Nephron progenitor cell (in vitro differentiated cells): ENCODE measurements around the gene VTA1.

Experiments
- DNase-seq: peaks from one replicate; pipeline ENCODE4 v3.0.0; 2021
- H3K27ac Mint-ChIP-seq: 2 replicates; pipeline ENCODE4 v1.8.0; 2021; ENCODE audit warnings: mild to moderate bottlenecking, moderate library complexity, mixed read lengths
- H3K27me3 Mint-ChIP-seq: 2 replicates; pipeline ENCODE4 v1.8.0; 2021; ENCODE audit warnings: mild to moderate bottlenecking, low read depth, mixed read lengths; ENCODE audit not compliant: poor library complexity
- H3K36me3 Mint-ChIP-seq: 2 replicates; pipeline ENCODE4 v1.8.0; 2021; ENCODE audit warnings: low read depth, mixed read lengths
- H3K4me1 Mint-ChIP-seq: 2 replicates; pipeline ENCODE4 v1.8.0; 2021; ENCODE audit warnings: mixed read lengths
- H3K4me3 Mint-ChIP-seq: 2 replicates; pipeline ENCODE4 v1.8.0; 2021; ENCODE audit warnings: mild to moderate bottlenecking, moderate library complexity, mixed read lengths
- H3K9me3 Mint-ChIP-seq: 2 replicates; pipeline ENCODE4 v1.8.0; 2021; ENCODE audit warnings: mild to moderate bottlenecking, moderate library complexity, mixed read lengths
- TF ChIP-seq, protein P1 (sequence below): fragments of 200-600 bp; sonication (generic); IDR thresholded peaks from 2 replicates; pipeline ENCODE4 v1.5.0; 2021; ENCODE audit warnings: antibody characterized with exemption

VTA1 gene

DNA sequence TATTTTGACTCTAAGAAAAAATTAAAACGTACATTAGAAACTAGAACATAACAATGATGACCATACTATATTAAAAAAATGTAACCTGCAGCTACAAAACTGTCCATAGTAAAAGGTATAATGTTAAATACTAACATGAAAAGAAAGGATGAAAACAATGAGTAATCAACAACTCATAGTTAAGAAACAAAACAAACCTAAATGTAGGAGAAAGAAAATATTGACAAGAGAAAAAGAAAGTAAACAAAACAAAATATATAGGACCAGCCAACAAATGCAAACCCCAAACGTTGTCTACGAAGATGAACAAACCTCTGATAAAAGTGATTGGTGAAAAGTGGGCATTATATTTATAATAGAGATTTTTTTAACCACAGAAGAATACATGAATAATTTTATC, 113.7 kb downstream of the VTA1 start:
- TF ChIP-seq, protein P1, sequence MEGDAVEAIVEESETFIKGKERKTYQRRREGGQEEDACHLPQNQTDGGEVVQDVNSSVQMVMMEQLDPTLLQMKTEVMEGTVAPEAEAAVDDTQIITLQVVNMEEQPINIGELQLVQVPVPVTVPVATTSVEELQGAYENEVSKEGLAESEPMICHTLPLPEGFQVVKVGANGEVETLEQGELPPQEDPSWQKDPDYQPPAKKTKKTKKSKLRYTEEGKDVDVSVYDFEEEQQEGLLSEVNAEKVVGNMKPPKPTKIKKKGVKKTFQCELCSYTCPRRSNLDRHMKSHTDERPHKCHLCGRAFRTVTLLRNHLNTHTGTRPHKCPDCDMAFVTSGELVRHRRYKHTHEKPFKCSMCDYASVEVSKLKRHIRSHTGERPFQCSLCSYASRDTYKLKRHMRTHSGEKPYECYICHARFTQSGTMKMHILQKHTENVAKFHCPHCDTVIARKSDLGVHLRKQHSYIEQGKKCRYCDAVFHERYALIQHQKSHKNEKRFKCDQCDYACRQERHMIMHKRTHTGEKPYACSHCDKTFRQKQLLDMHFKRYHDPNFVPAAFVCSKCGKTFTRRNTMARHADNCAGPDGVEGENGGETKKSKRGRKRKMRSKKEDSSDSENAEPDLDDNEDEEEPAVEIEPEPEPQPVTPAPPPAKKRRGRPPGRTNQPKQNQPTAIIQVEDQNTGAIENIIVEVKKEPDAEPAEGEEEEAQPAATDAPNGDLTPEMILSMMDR = no peak
- Mint-ChIP-seq H3K27ac (no peak overlapping the region), H3K36me3 (no peaks in the 10 kb centered on the region), H3K9me3 (no peaks in the 10 kb centered on the region), H3K4me1 (no peaks in the 10 kb centered on the region), H3K4me3 (no peak overlapping the region), H3K27me3 (peaks cover 2% of the 10 kb centered on the region)
- no peak for DNase-seq

DNA sequence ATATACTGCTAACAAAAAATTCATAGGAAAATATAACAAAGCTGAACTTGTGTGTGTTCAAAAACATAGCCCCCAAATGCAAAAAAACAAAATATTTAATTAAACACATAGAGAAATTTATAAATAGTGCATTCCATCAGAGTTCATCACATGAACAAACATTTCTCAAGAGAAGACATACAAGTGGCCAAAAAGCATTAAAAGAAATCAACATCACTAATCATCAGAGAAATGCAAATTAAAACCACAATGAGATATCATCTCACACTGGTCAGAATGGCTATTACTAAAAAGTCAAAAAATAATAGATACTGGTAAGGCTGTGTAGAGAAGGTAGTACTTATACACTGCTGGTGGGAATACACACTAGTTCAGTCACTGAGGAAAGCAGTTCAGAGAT, 115.2 kb downstream of the VTA1 start:
- Mint-ChIP-seq H3K4me3 (no peak overlapping the region), H3K4me1 (no peaks in the 10 kb centered on the region), H3K36me3 (no peaks in the 10 kb centered on the region), H3K27me3 (peaks cover 2% of the 10 kb centered on the region), H3K27ac (no peak overlapping the region), H3K9me3 (no peaks in the 10 kb centered on the region)
- TF ChIP-seq, protein P1 = no peak
- DNase-seq = no peak

DNA sequence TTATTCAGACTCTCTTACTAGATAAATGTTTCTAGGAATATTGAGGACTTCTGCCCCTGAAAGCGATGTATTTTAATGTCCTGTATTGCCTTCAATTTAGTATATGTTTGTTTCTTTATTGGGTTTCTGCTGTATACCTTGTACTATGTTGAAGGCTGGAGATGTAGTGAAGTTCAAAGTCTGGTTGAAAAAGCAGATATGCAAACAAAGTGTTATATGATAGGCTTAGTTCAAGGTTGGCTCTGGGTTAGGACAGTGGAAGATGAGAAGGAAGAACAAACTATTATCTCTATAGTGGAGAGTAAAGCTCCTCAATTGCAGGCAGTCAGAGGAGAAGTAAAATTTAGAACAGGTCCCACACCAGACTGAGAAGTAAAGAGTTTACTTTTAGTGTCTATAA, 118.4 kb downstream of the VTA1 start:
- no peak overlapping the region for H3K4me3 Mint-ChIP-seq
- H3K27me3 Mint-ChIP-seq = peaks cover 4% of the 10 kb centered on the region
- H3K27ac Mint-ChIP-seq = no peak overlapping the region
- no peaks in the 10 kb centered on the region for H3K9me3 Mint-ChIP-seq
- no peak for DNase-seq
- H3K36me3 Mint-ChIP-seq = no peaks in the 10 kb centered on the region
- TF ChIP-seq, protein P1 = no peak
- no peaks in the 10 kb centered on the region for H3K4me1 Mint-ChIP-seq

DNA sequence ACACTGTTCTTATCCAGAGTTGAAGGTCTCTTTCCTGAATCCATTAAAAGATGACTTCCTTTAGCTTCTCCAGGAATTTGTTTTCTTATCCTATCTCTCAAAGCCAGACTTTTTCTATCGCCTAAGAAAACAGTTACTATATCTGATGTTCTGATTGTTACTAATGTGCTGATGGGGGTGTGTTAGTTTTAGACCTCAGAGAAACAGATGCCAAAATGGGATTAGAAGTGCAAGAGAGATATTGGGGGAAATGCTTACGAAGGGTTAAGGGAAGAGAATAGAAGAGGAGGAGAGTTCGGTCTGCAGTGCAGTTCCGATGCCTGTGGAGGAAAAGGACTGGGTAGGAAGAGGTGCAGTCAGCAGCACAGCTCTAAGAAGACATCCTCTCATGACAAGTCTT, 119.0 kb downstream of the VTA1 start:
- Mint-ChIP-seq H3K4me3 (no peak overlapping the region), H3K27ac (no peak overlapping the region), H3K4me1 (no peaks in the 10 kb centered on the region), H3K27me3 (peaks cover 4% of the 10 kb centered on the region), H3K9me3 (no peaks in the 10 kb centered on the region), H3K36me3 (no peaks in the 10 kb centered on the region)
- no peak for DNase-seq
- TF ChIP-seq, protein P1 = no peak

DNA sequence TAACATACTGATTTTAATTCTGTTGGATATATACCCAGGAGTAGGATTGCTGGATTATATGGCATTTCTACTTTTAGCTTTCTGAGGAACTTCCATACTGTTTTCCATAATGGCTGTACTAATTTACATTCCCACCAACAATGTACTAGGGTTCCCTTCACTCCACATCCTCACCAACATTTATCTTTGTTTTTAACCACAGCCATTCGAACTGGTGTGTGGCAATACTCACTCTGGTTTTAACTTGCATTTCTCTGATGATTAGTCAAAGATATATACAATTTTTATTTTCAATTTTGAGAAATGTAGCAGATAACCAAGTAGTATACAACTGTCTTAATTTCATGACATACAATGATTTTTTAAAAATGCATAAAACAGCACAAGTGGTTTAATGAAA, 124.4 kb downstream of the VTA1 start:
- Mint-ChIP-seq H3K4me3 (no peak overlapping the region), H3K4me1 (peaks cover 6% of the 10 kb centered on the region), H3K27ac (peak overlapping the region; percentile 22), H3K9me3 (no peaks in the 10 kb centered on the region), H3K27me3 (peaks cover 4% of the 10 kb centered on the region), H3K36me3 (no peaks in the 10 kb centered on the region)
- DNase-seq = no peak
- TF ChIP-seq, protein P1 = no peak
